PC-3 (cell line): ENCODE measurements around the gene NR2F2.

Experiments
- EZH2 ChIP-seq: fragments of 300-600 bp; sonication (generic); IDR thresholded peaks from one replicate; pipeline ENCODE4 v1.6.1; 2017; ENCODE audit warnings: antibody characterized with exemption, mild to moderate bottlenecking, low read length; ENCODE audit not compliant: unreplicated experiment
- EZH2phosphoT487 ChIP-seq: fragments of 300-600 bp; sonication (generic); IDR thresholded peaks from 2 replicates; pipeline ENCODE4 v1.6.1; 2018; ENCODE audit warnings: mild to moderate bottlenecking, antibody characterized with exemption, low read length, borderline replicate concordance
- TF ChIP-seq, protein P1 (sequence below): fragments of 300-600 bp; sonication (generic); conservative IDR thresholded peaks from 2 replicates; pipeline ENCODE4 v1.5.1; 2017; ENCODE audit warnings: antibody characterized with exemption, low read depth, mild to moderate bottlenecking, low read length

DNA sequence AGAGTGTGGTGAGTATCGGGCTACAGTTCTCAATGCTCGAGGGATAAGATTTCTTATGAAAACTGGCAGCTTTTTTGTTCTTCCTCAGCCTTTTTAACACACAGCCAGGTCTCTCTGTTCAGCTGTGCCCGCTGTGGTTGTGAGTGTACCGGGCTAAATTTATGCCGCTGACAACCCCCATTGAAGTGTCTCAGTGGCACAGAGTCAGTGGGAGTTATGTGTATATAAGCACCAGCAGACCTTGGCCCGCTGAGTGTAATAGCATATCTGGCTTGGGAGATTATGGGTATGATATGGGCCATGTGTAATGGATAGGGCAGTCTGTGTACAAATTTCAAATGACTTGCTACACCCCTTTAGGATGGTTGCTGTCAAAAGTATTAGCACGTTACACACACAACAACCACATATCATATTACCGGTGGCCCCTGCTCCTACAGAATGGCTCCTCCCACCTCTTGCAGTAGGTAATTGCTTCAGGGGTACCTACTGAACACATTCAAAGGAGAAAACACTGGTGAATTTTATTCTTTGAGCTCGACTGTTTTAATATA, 26.9 kb upstream of the NR2F2 start:
- TF ChIP-seq, protein P1, sequence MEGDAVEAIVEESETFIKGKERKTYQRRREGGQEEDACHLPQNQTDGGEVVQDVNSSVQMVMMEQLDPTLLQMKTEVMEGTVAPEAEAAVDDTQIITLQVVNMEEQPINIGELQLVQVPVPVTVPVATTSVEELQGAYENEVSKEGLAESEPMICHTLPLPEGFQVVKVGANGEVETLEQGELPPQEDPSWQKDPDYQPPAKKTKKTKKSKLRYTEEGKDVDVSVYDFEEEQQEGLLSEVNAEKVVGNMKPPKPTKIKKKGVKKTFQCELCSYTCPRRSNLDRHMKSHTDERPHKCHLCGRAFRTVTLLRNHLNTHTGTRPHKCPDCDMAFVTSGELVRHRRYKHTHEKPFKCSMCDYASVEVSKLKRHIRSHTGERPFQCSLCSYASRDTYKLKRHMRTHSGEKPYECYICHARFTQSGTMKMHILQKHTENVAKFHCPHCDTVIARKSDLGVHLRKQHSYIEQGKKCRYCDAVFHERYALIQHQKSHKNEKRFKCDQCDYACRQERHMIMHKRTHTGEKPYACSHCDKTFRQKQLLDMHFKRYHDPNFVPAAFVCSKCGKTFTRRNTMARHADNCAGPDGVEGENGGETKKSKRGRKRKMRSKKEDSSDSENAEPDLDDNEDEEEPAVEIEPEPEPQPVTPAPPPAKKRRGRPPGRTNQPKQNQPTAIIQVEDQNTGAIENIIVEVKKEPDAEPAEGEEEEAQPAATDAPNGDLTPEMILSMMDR, result no peak
- no peak for TF ChIP-seq EZH2phosphoT487
- TF ChIP-seq EZH2, result no peak
